B cell (primary cell): Measurements from ENCODE around the gene ALDH3B1. TPM values are rescaled to one million over a fixed set of nuclear protein-coding genes. Genes with fewer than 3 reads are reported as not detected.

Source experiments
- ATAC-seq: fragments of 200-7000 bp; cut with Tn5 transposase; one replicate; pipeline ENCODE4 v1.10.0; 2021; ENCODE audit warnings: low read depth, mild to moderate bottlenecking, moderate number of reproducible peaks, moderate library complexity
- CTCF ChIA-PET: fragments of 350-600 bp; sonication (Branson Sonifier 250); formaldehyde crosslinking; loops from one replicate; lab custom pipeline; 2021; ENCODE audit warnings: antibody characterized with exemption, inconsistent platforms; lab: Charles Lee
- POLR2A ChIA-PET: fragments of 350-600 bp; sonication (Branson Sonifier 250); formaldehyde crosslinking; loops from one replicate; lab custom pipeline; 2021; ENCODE audit warnings: antibody characterized with exemption; lab: Charles Lee
- DNase-seq: peaks from one replicate; pipeline ENCODE4 v3.0.0; 2013
- H2AFZ ChIP-seq: 2 replicates; pipeline ENCODE4 v1.6.1; 2012; ENCODE audit warnings: mild to moderate bottlenecking, low read depth, low read length; ENCODE audit not compliant: insufficient read depth, poor library complexity, severe bottlenecking
- H3K27ac ChIP-seq, 2 donors: 1 replicate in 1 of 2; 2 replicates in 1 of 2; pipeline ENCODE4 v1.5.1; 2012 to 2013; ENCODE audit warnings: low read length in 2 of 2, mild to moderate bottlenecking in 2 of 2, moderate library complexity in 1 of 2
- H3K27me3 ChIP-seq, 4 experiments: fragments of 200-600 bp in 1 of 4; sonication (generic) in 1 of 4; replicated peaks in 1 of 4; 1 replicate in 2 of 4; 2 replicates in 2 of 4; pipeline versions ENCODE4 v1.6.1 to v1.7.0; 2013 to 2016; ENCODE audit warnings: low read length in 3 of 4, mild to moderate bottlenecking in 2 of 4, mixed read lengths in 1 of 4, moderate library complexity in 1 of 4; ENCODE audit not compliant: insufficient read depth in 4 of 4, control insufficient read depth in 3 of 4; ENCODE audit errors: control extremely low read depth in 1 of 4
- H3K36me3 ChIP-seq, 2 experiments: replicated peaks in 1 of 2; 1 replicate in 1 of 2; 2 replicates in 1 of 2; pipeline versions ENCODE4 v1.6.1 to v1.7.1; 2013; ENCODE audit warnings: low read length in 1 of 2; ENCODE audit not compliant: insufficient read depth in 2 of 2, control insufficient read depth in 1 of 2; ENCODE audit errors: control extremely low read depth in 1 of 2, extremely low read depth in 1 of 2
- H3K4me1 ChIP-seq, 2 donors: fragments of 200-600 bp in 1 of 2; sonication (generic) in 1 of 2; 1 replicate in 1 of 2; 2 replicates in 1 of 2; pipeline versions ENCODE4 v1.5.1 to v1.6.1; 2013 to 2017; ENCODE audit warnings: low read length in 2 of 2; ENCODE audit not compliant: control insufficient read depth in 2 of 2, insufficient read depth in 2 of 2
- H3K4me2 ChIP-seq: replicated peaks from 2 replicates; pipeline ENCODE3; 2012; ENCODE audit warnings: mild to moderate bottlenecking, low read depth, low read length; ENCODE audit not compliant: poor library complexity, severe bottlenecking
- H3K4me3 ChIP-seq, 5 experiments: fragments of 200-600 bp in 1 of 5; sonication (generic) in 1 of 5; 1 replicate in 3 of 5; 2 replicates in 2 of 5; pipeline versions ENCODE4 v1.5.1 to v1.7.0; 2011 to 2016; ENCODE audit warnings: low read length in 4 of 5, mild to moderate bottlenecking in 4 of 5, low read depth in 2 of 5, control low read depth in 1 of 5, moderate library complexity in 1 of 5; ENCODE audit not compliant: insufficient read depth in 1 of 5; ENCODE audit errors: control extremely low read depth in 1 of 5, extremely low read depth in 1 of 5
- H3K79me2 ChIP-seq: fragments of 200-600 bp; sonication (generic); one replicate; pipeline ENCODE4 v1.6.0; 2016; ENCODE audit warnings: low read length; ENCODE audit not compliant: control insufficient read depth, insufficient read depth
- H3K9ac ChIP-seq: fragments of 200-600 bp; sonication (generic); 2 replicates; pipeline ENCODE4 v1.6.1; 2017; ENCODE audit warnings: mild to moderate bottlenecking, low read length, moderate library complexity
- H3K9me3 ChIP-seq, 3 donors: one replicate each; pipeline versions ENCODE4 v1.6.1 to v1.7.1; 2013; ENCODE audit warnings: low read length in 2 of 3; ENCODE audit not compliant: control insufficient read depth in 2 of 3, insufficient read depth in 1 of 3; ENCODE audit errors: control extremely low read depth in 1 of 3
- H4K20me1 ChIP-seq: 2 replicates; pipeline ENCODE4 v1.6.0; 2012; ENCODE audit warnings: mild to moderate bottlenecking, low read length; ENCODE audit not compliant: insufficient read depth, control insufficient read depth, poor library complexity, severe bottlenecking
- H3K27ac Mint-ChIP-seq: one replicate; pipeline ENCODE4 v1.8.0; 2021; ENCODE audit warnings: mixed read lengths
- H3K27me3 Mint-ChIP-seq: one replicate; pipeline ENCODE4 v1.8.0; 2021; ENCODE audit warnings: mixed read lengths
- H3K4me1 Mint-ChIP-seq: one replicate; pipeline ENCODE4 v1.8.0; 2021; ENCODE audit warnings: mixed read lengths
- H3K4me3 Mint-ChIP-seq: one replicate; pipeline ENCODE4 v1.8.0; 2021; ENCODE audit warnings: mixed read lengths
- H3K9me3 Mint-ChIP-seq: one replicate; pipeline ENCODE4 v1.8.0; 2022; ENCODE audit warnings: mixed read lengths; ENCODE audit not compliant: insufficient read depth
- CTCF ChIP-seq: fragments of 200-600 bp; IDR thresholded peaks from one replicate; pipeline ENCODE4 v1.8.0; 2022; ENCODE audit warnings: antibody characterized with exemption, mild to moderate bottlenecking
- EZH2 ChIP-seq: IDR thresholded peaks from 2 replicates; pipeline ENCODE4 v1.6.1; 2012; ENCODE audit warnings: borderline replicate concordance, low read depth, mild to moderate bottlenecking, moderate library complexity, low read length; ENCODE audit not compliant: insufficient read depth, poor library complexity, severe bottlenecking
- WGBS: methylation state at CpG from one replicate; pipeline ENCODE4 v1.1.5; 2013; ENCODE audit warnings: missing lambda C conversion rate; ENCODE audit not compliant: insufficient coverage; 5-methylcytosine and 5-hydroxymethylcytosine counted together
- intact Hi-C: fragments of 100-400 bp; cut with micrococcal nuclease; formaldehyde crosslinking; loops from one replicate; pipeline ENCODE4 v1.10.0; 2022
- polyA plus RNA-seq: library from polyadenylated mRNA; depleted of rRNA; stranded (reverse); fragments of >200 nt; gene quantifications from 2 replicates; pipeline ENCODE4 v1.2.3, GENCODE V29; 2012
- total RNA-seq, 2 donors: library from RNA; stranded (reverse); fragments of 120-200 nt in 1 of 2; gene quantifications; 1 replicate in 1 of 2; 2 replicates in 1 of 2; pipeline versions ENCODE4 v1.2.3 to v1.2.4, GENCODE V29; 2013 to 2022

The ALDH3B1 gene
- total and polyA plus RNA-seq, 2 donors (not counting 1 experiment from before 2014, with no cell fraction given), result 0.81 TPM

DNA sequence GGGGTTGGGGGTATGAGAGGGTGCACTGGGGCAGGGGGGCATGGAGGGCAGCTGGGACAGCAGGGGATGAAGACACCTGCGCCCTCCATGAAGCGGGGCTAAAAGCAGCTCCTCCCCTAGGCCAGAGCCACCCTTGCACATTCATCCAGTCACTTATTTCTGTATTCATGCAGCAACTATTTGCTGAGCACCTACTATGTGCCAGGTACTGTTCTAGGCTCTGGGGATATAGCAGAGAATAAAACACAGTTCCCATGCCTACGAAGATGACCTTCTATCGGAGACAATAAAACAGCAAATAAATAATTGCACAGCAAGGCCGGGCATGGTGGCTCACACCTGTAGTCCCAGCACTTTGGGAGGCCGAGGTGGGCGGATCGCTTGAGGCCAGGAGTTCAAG, 5.3 kb downstream of the ALDH3B1 start:
- H3K4me1 Mint-ChIP-seq, result peaks cover 10% of the 10 kb centered on the region
- H3K27ac ChIP-seq, result no peak overlapping the region
- H3K36me3 ChIP-seq, result no peaks in the 10 kb centered on the region
- H3K27ac Mint-ChIP-seq, result no peak overlapping the region
- H3K4me3 Mint-ChIP-seq, result no peak overlapping the region
- H3K79me2 ChIP-seq, result peaks cover 5% of the 10 kb centered on the region
- peaks cover 10 to 11% of the 10 kb centered on the region in 2 donors for H3K4me1 ChIP-seq
- H3K9me3 Mint-ChIP-seq, result no peaks in the 10 kb centered on the region
- WGBS, result 98% methylated on average over 4 of the region's 8 CpGs
- no peak overlapping the region for H3K9ac ChIP-seq
- intact Hi-C loops, result no loop called here
- CTCF ChIA-PET, result interaction anchor here (1.1 kb wide), 1 partner anchor 192 kb away, joined by 3 read pairs; no protein-coding TSS in a partner anchor
- POLR2A ChIA-PET, result no interaction called here
- no peaks in the 10 kb centered on the region for H3K9me3 ChIP-seq
- DNase-seq (no peak), ATAC-seq (no peak)
- H4K20me1 ChIP-seq, result no peaks in the 10 kb centered on the region
- H3K4me3 ChIP-seq, result no peak overlapping the region
- TF ChIP-seq EZH2 (no peak), CTCF (no peak)
- H3K27me3 Mint-ChIP-seq, result peaks cover 1% of the 10 kb centered on the region
- H2AFZ ChIP-seq, result no peak overlapping the region
- H3K27me3 ChIP-seq, result no peaks in the 10 kb centered on the region
- no peak overlapping the region for H3K4me2 ChIP-seq

DNA sequence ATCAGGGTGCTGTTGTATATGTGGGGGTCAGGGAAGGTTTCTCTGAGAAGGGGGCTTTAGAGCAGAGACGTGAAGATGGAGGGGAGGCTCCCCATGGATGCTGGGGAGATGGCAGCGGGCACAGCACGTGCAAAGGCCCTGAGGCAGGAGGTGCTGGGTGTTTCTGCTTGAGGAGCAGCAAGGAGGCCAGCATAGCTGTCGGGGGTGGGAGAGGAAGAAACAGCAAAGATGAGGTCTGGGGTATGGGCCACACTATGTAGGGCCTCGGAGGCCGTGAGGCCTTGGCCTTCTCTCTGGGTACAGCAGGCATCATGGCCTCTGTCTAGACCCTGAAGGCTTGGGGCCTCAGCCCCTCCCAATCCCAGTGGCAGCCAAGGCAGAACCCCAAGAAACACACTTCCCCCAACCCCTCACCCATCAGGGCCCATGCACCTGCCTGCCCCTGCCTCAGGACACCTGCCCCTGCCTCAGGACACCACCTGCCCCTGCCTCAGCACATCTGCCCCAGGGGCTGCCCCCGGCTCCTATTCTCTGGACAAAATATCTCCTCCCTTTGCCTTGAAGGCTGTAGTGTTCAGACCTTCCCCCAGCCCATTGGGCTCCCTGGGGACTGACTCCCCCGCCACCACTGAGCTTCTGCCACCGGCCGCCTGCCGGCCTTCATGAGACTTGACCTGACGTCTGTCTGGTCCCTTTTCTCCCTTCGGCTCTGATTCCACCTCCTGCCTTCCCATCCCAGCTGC, 6.2 kb downstream of the ALDH3B1 start:
- H3K4me2 ChIP-seq, result no peak overlapping the region
- H3K27ac Mint-ChIP-seq, result no peak overlapping the region
- no peak overlapping the region for H3K4me3 Mint-ChIP-seq
- CTCF ChIA-PET, result no interaction called here
- peaks cover 5% of the 10 kb centered on the region for H3K79me2 ChIP-seq
- intact Hi-C loops, result no loop called here
- no peak overlapping the region for H2AFZ ChIP-seq
- 87% methylated on average over 13 of the region's 13 CpGs for WGBS
- H3K4me3 ChIP-seq, result no peak overlapping the region
- no peak for DNase-seq
- no peaks in the 10 kb centered on the region for H3K9me3 ChIP-seq
- no peak overlapping the region for H3K27ac ChIP-seq
- H3K9me3 Mint-ChIP-seq, result no peaks in the 10 kb centered on the region
- POLR2A ChIA-PET, result no interaction called here
- H3K4me1 Mint-ChIP-seq, result peaks cover 4% of the 10 kb centered on the region
- peaks cover 1 to 2% of the 10 kb centered on the region in 2 donors for H3K4me1 ChIP-seq
- H3K27me3 Mint-ChIP-seq, result peaks cover 6% of the 10 kb centered on the region
- TF ChIP-seq EZH2, result no peak
- no peak for TF ChIP-seq CTCF
- ATAC-seq, result no peak
- no peaks in the 10 kb centered on the region for H3K27me3 ChIP-seq
- no peak overlapping the region for H3K9ac ChIP-seq
- no peaks in the 10 kb centered on the region for H4K20me1 ChIP-seq
- H3K36me3 ChIP-seq, result no peaks in the 10 kb centered on the region
